ENCODE data around the gene HMCN2. TPM values are rescaled to one million over a fixed set of nuclear protein-coding genes. Genes with fewer than 3 reads are reported as not detected.
A peak's percentile ranks its signal among the peaks of the same experiment; 100 is the strongest.

The HMCN2 gene
- total RNA-seq, 1 donor from 2014 or later = not detected

DNA sequence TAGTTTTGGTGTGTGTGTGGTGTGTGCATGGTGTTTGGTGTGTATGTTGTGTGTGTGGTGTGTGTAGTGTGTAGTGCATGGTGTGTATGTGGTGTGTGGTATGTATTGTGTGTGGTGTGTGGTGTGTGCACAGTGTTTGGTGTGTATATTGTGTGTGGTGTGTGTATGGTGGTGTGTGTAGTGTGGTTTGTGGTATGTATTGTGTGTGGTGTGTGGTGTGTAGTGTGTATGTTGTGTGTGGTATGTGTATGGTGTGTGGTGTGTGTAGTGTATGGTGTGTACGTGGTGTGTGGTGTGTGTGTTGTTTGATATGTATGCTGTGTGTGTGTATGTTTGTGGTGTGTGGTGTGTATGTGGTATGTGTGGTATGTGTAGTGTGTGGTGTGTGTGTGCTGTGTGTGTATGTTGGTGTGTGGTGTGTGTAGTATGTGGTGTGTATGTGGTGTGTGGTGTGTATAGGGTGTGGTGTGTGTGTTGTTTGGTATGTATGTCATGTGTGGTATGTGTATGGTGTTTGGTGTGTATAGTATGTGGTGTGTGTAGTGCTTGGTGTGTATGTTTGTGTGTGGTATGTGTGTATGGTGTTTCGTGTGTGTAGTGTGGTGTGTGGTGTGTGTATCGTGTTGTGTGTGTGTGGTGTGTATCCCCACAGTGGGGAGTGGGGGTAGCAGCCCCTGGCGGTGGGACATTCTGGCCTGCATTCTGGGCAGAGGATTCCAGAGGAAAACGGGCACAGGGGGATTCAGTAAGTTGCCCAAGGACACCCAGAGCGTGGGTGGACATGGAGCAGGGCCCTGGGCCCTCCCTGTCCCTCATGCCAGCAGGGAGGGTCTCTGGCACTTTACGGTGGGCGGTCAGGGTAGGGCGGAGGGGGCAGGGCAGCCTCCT, 79.7 kb downstream of the HMCN2 start:
- H3K27me3 ChIP-seq (ENCODE audit: control insufficient read depth, insufficient read depth, low read length) = peaks cover 22% of the 10 kb centered on the region
- H3K36me3 ChIP-seq (ENCODE audit: control insufficient read depth, insufficient read depth, low read length) = no peaks in the 10 kb centered on the region
- no peak for DNase-seq (ENCODE audit: low read depth)
- H3K4me3 ChIP-seq (ENCODE audit: low read depth, low read length) = no peak overlapping the region
- no peak for TF ChIP-seq CTCF (IDR thresholded peaks at IDR 0.05; ENCODE audit: insufficient read depth, low read length, poor library complexity, severe bottlenecking)

DNA sequence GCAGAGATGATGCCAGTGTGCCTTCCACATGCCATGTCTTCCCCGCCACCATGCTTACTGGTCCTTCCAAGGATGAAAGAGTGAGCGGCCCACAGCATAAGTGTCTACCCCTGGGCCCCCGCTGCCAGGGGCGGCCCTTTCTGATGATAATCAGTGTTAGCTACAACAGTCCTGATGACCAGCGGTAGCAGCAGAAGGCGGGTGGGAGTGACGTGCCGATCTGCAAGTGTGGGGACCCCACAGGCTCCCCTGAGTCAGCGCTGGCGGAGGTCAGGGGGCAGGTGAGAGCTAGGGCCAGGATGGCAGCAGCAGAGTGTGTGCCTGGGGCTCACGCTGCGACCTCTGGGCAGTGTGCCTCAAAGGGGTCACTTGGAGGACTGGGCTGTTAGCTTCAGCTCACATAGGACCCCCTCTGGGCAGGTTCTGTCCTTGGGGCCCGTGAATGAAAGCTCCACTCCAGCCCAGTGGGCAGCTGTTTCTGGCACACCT, 80.4 kb downstream of the HMCN2 start:
- DNase-seq (ENCODE audit: low read depth) = no peak
- peaks cover 22% of the 10 kb centered on the region for H3K27me3 ChIP-seq (ENCODE audit: control insufficient read depth, insufficient read depth, low read length)
- no peak overlapping the region for H3K4me3 ChIP-seq (ENCODE audit: low read depth, low read length)
- TF ChIP-seq CTCF (IDR thresholded peaks at IDR 0.05; ENCODE audit: insufficient read depth, low read length, poor library complexity, severe bottlenecking) = no peak
- H3K36me3 ChIP-seq (ENCODE audit: control insufficient read depth, insufficient read depth, low read length) = no peaks in the 10 kb centered on the region

GRCh38 chr9:130346431-130346830, 80.9 kb downstream of the HMCN2 start:
- no peak for TF ChIP-seq CTCF (IDR thresholded peaks at IDR 0.05; ENCODE audit: insufficient read depth, low read length, poor library complexity, severe bottlenecking)
- Histone ChIP-seq H3K36me3 (ENCODE audit: control insufficient read depth, insufficient read depth, low read length) (no peaks in the 10 kb centered on the region), H3K27me3 (ENCODE audit: control insufficient read depth, insufficient read depth, low read length) (peaks cover 22% of the 10 kb centered on the region), H3K4me3 (ENCODE audit: low read depth, low read length) (no peak overlapping the region)
- DNase-seq (ENCODE audit: low read depth) = no peak

- Histone ChIP-seq H3K27me3 (ENCODE audit: control insufficient read depth, insufficient read depth, low read length) (peaks cover 22% of the 10 kb centered on the region), H3K36me3 (ENCODE audit: control insufficient read depth, insufficient read depth, low read length) (no peaks in the 10 kb centered on the region), H3K4me3 (ENCODE audit: low read depth, low read length) (no peak overlapping the region)
- no peak for TF ChIP-seq CTCF (IDR thresholded peaks at IDR 0.05; ENCODE audit: insufficient read depth, low read length, poor library complexity, severe bottlenecking)
- DNase-seq (ENCODE audit: low read depth) = no peak
Measured at GRCh38 chr9:130347036-130347435, 81.5 kb downstream of the HMCN2 start.

DNA sequence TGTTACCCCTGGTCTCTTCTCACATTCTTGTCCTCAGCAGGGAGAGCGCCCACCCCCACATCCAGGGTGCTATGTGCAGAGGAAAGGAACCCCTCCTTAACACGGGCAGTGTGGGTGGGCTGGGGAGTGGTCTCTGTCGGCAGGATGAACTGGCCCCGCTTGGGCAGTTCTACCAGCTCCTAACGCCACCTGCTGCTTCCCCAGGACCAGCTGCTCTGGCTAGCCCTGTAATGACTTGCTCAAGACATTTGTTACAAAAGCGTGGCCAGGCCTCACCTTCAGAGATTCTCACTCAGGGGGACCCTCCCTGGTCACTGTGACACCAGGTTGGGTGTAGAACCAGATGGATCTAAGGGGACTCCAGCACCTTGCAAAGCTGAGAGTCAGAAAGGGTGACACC, 82.4 kb downstream of the HMCN2 start:
- Histone ChIP-seq H3K4me3 (ENCODE audit: low read depth, low read length) (no peak overlapping the region), H3K36me3 (ENCODE audit: control insufficient read depth, insufficient read depth, low read length) (no peaks in the 10 kb centered on the region), H3K27me3 (ENCODE audit: control insufficient read depth, insufficient read depth, low read length) (peaks cover 20% of the 10 kb centered on the region)
- peak; percentile 12 for TF ChIP-seq CTCF (IDR thresholded peaks at IDR 0.05; ENCODE audit: insufficient read depth, low read length, poor library complexity, severe bottlenecking)
- DNase-seq (ENCODE audit: low read depth) = no peak

Measured in kidney epithelial cell (primary cell).